ENCODE measurements around the gene ZNF3.

DNA sequence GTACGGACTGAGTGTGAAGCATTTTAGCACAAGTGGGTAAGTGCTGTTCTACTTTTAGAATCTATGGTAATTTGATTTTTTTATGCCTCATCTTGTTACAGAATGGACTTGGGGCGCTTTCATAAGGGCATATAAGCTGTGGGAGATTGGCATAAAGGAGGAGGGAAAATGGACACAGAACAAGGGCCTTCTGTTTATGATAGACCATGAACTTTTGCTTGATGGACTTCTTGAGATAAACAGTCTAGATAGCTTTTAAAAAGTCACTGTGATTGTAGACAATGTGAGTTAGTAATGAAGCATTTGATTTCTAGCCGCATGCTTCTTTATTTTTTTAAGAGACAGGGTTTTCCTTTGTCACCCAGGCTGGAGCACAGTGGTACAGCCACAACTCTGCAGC, 29.9 kb downstream of the ZNF3 start:
- no peak for TF ChIP-seq ZNF274 (IDR thresholded peaks at IDR 0.05; ENCODE audit: low read depth, low read length)
- no peak for TF ChIP-seq YY1 (IDR thresholded peaks at IDR 0.05; ENCODE audit: insufficient read depth, insufficient read length)
- TF ChIP-seq SUZ12 (IDR thresholded peaks at IDR 0.05; ENCODE audit: extremely low read depth, insufficient read depth, insufficient read length), result no peak

Measured in NT2/D1 (cell line).